KMS-11 (cell line): ENCODE data around the gene TEDC1.
A peak's percentile ranks its signal among the peaks of the same experiment; 100 is the strongest.

Experiments used
- H2AFZ ChIP-seq: fragments of 200-600 bp; sonication (generic); 2 replicates; pipeline ENCODE4 v1.6.1; 2016; ENCODE audit warnings: antibody characterized with exemption, mixed run types, low read depth
- H3K27ac ChIP-seq: fragments of 200-600 bp; sonication (generic); 2 replicates; pipeline ENCODE4 v1.6.1; 2016; ENCODE audit warnings: mild to moderate bottlenecking, mixed run types
- H3K27me3 ChIP-seq: fragments of 200-600 bp; sonication (generic); 2 replicates; pipeline ENCODE4 v1.6.1; 2017; ENCODE audit warnings: mild to moderate bottlenecking, low read depth, mixed run types, moderate library complexity; ENCODE audit not compliant: insufficient read depth
- H3K36me3 ChIP-seq: fragments of 200-600 bp; sonication (generic); 2 replicates; pipeline ENCODE4 v1.6.1; 2017; ENCODE audit warnings: mild to moderate bottlenecking, mixed run types; ENCODE audit not compliant: insufficient read depth
- H3K4me1 ChIP-seq: fragments of 200-600 bp; sonication (generic); 2 replicates; pipeline ENCODE4 v1.6.1; 2016; ENCODE audit warnings: mild to moderate bottlenecking, low read depth, mixed run types; ENCODE audit not compliant: poor library complexity, severe bottlenecking
- H3K4me2 ChIP-seq: fragments of 200-600 bp; sonication (generic); 2 replicates; pipeline ENCODE4 v1.7.0; 2016; ENCODE audit warnings: mild to moderate bottlenecking, mixed run types
- H3K4me3 ChIP-seq: fragments of 200-600 bp; sonication (generic); IDR thresholded peaks from 2 replicates; pipeline ENCODE4 v1.6.1; 2017; ENCODE audit warnings: low read depth, low read length, mixed read lengths; ENCODE audit not compliant: insufficient read depth
- H3K79me2 ChIP-seq: fragments of 200-600 bp; sonication (generic); 2 replicates; pipeline ENCODE4 v1.6.1; 2016; ENCODE audit warnings: low read depth, mixed run types; ENCODE audit not compliant: insufficient read depth
- H3K9ac ChIP-seq: fragments of 200-600 bp; sonication (generic); 2 replicates; pipeline ENCODE4 v1.6.1; 2016; ENCODE audit warnings: mild to moderate bottlenecking, mixed run types
- H4K20me1 ChIP-seq: fragments of 200-600 bp; sonication (generic); 2 replicates; pipeline ENCODE4 v1.6.1; 2016; ENCODE audit warnings: mild to moderate bottlenecking, mixed run types; ENCODE audit not compliant: insufficient read depth
- CTCF ChIP-seq: fragments of 200-600 bp; sonication (generic); conservative IDR thresholded peaks from 2 replicates; pipeline ENCODE4 v1.6.1; 2017; ENCODE audit warnings: low read depth, mild to moderate bottlenecking, antibody characterized with exemption, low read length, moderate library complexity, mixed read lengths

Gene TEDC1

DNA sequence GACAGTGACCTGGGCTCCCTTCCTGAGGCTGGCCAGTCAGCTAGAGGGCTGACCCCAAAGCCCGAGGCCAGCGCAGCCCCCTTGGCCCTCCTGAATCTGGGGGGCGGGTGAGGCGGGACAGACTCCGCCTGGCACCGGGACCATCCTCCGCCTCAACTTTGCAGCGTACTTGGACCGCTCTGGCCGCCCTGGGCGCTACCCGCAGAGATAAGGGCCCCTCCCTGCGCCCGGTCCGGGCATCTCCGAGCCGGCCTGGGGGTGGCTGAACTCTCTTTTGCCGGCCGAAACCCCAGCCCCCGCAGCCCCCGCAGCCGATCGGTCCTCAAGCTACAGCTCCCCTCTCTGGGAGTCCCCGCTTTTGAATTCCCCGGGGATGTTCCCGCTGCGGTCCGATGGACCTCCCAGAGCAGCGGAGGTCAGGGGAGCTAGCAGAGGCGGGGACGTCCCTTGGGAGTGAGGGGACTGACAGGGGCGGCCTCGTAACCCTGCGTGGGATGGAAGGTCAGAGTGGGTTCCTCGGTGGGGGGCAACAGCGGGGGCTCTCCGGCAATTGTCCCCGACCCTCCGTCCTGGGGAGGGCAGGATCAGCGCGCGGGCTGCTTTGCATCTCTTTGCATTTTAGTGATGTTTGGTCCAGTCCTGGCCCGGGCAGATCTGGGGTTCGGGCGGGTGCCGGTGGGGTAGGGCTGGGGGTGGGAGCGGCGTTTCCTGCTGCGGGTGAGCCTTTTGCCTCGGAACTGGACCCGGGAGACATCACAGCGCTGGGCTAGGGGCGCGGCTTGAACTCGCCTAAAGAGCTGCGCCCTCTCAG is 4.7 kb upstream of the TEDC1 start, which contains the start of gene CRIP1:
CRIP1 (plus strand) TSS at position 724 of the 811 bp plus-strand sequence. CDS start 374 bp downstream, outside the sequence.
- Histone ChIP-seq H3K27ac (peak within 1 kb of the TSS; percentile 98), H3K79me2 (peaks cover 22% of the 10 kb centered on the region; the same call in 1 of the 2 replicates), H3K4me1 (peaks cover 10% of the 10 kb centered on the region), H2AFZ (peak within 1 kb of the TSS; percentile 59; the same call in 1 of the 2 replicates), H3K36me3 (no peaks in the 10 kb centered on the region), H3K9ac (peak within 1 kb of the TSS; percentile 96), H4K20me1 (no peaks in the 10 kb centered on the region), H3K4me3 (no peak within 1 kb of the TSS), H3K27me3 (no peaks in the 10 kb centered on the region), H3K4me2 (peak within 1 kb of the TSS; percentile 85)
- TF ChIP-seq CTCF, result no peak

GRCh38 chr14:105486974-105487448 is 4.0 kb upstream of the TEDC1 start:
- Histone ChIP-seq H4K20me1 (no peaks in the 10 kb centered on the region; the same call in 1 of the 2 replicates), H3K79me2 (peaks cover 25% of the 10 kb centered on the region), H3K4me3 (no peak overlapping the region), H3K27ac (peak overlapping the region; percentile 98), H2AFZ (peak overlapping the region; percentile 59; the same call in 1 of the 2 replicates), H3K4me1 (peaks cover 14% of the 10 kb centered on the region), H3K36me3 (no peaks in the 10 kb centered on the region), H3K4me2 (peak overlapping the region; percentile 85), H3K27me3 (no peaks in the 10 kb centered on the region), H3K9ac (peak overlapping the region; percentile 96)
- TF ChIP-seq CTCF, result no peak

GRCh38 chr14:105487449-105487985 is 3.5 kb upstream of the TEDC1 start:
- Histone ChIP-seq H3K4me2 (peak overlapping the region; percentile 85), H3K9ac (peak overlapping the region; percentile 96), H3K4me1 (peaks cover 12% of the 10 kb centered on the region), H2AFZ (peak overlapping the region; percentile 59; the same call in 1 of the 2 replicates), H3K79me2 (peaks cover 25% of the 10 kb centered on the region), H3K4me3 (no peak overlapping the region), H3K36me3 (no peaks in the 10 kb centered on the region), H4K20me1 (no peaks in the 10 kb centered on the region; the same call in 1 of the 2 replicates), H3K27ac (peak overlapping the region; percentile 98), H3K27me3 (no peaks in the 10 kb centered on the region)
- TF ChIP-seq CTCF, result no peak

- peaks cover 7% of the 10 kb centered on the region for H3K4me1 ChIP-seq
These were observed 2.9 kb upstream of the TEDC1 start for GRCh38 chr14:105487986-105488777.

More at GRCh38 chr14:105487986-105488777, 2.9 kb upstream of the TEDC1 start:
- Histone ChIP-seq H3K27me3 (no peaks in the 10 kb centered on the region), H3K79me2 (peaks cover 25% of the 10 kb centered on the region), H4K20me1 (no peaks in the 10 kb centered on the region; the same call in 1 of the 2 replicates), H3K4me2 (peak overlapping the region; percentile 98), H3K36me3 (no peaks in the 10 kb centered on the region), H3K9ac (peak overlapping the region; percentile 96), H3K4me3 (no peak overlapping the region), H3K27ac (peak overlapping the region; percentile 98), H2AFZ (peak overlapping the region; percentile 59; the same call in 1 of the 2 replicates)
- no peak for TF ChIP-seq CTCF
